GM18873 (cell line): ENCODE data around the gene SLC25A31.
A peak's percentile ranks its signal among the peaks of the same experiment; 100 is the strongest.

ENCODE experiments used
- ATAC-seq: cut with Tn5 transposase; IDR thresholded peaks from one replicate; pipeline ENCODE4 v1.9.1; 2021; ENCODE audit warnings: mild to moderate bottlenecking, moderate library complexity, moderate number of reproducible peaks; ENCODE audit not compliant: unreplicated experiment, low FRiP score

The SLC25A31 gene

GRCh38 chr4:127730142-127730913 lies at the start of gene SLC25A31:
SLC25A31 (plus strand) TSS chr4:127730400; CDS start chr4:127730546, 146 bp downstream.
- no peak for ATAC-seq

- ATAC-seq: no peak
These were observed 44.9 kb upstream of the SLC25A31 start for GRCh38 chr4:127685292-127685691.

GRCh38 chr4:127686658-127687057 lies 43.5 kb upstream of the SLC25A31 start:
- ATAC-seq: no peak

GRCh38 chr4:127687580-127687979 lies 42.6 kb upstream of the SLC25A31 start:
- ATAC-seq: no peak

- ATAC-seq: peak; percentile 100
These were observed 31.4 kb upstream of the SLC25A31 start for GRCh38 chr4:127698789-127699200.

- ATAC-seq: no peak
These were observed 21.2 kb upstream of the SLC25A31 start for GRCh38 chr4:127708985-127709384.

- ATAC-seq: no peak
These were observed 20.7 kb upstream of the SLC25A31 start for GRCh38 chr4:127709456-127709855.

GRCh38 chr4:127731406-127731805 lies 1.2 kb downstream of the SLC25A31 start:
- ATAC-seq: no peak

- no peak for ATAC-seq
These were observed 2.6 kb downstream of the SLC25A31 start for GRCh38 chr4:127732623-127733328.

GRCh38 chr4:127734976-127735375 lies 4.8 kb downstream of the SLC25A31 start:
- no peak for ATAC-seq

GRCh38 chr4:127737295-127737694 lies 7.1 kb downstream of the SLC25A31 start:
- ATAC-seq: no peak

- ATAC-seq: no peak
These were observed 11.0 kb downstream of the SLC25A31 start for GRCh38 chr4:127741247-127741646.

- no peak for ATAC-seq
These were observed 17.7 kb downstream of the SLC25A31 start for GRCh38 chr4:127747883-127748282.

- ATAC-seq: no peak
These were observed 18.8 kb downstream of the SLC25A31 start for GRCh38 chr4:127748957-127749356.

- ATAC-seq: no peak
These were observed 26.7 kb downstream of the SLC25A31 start for GRCh38 chr4:127756906-127757305.

- ATAC-seq: peak; percentile 74
These were observed 29.1 kb downstream of the SLC25A31 start for GRCh38 chr4:127759228-127759820.

GRCh38 chr4:127759893-127760292 lies 29.7 kb downstream of the SLC25A31 start:
- no peak for ATAC-seq

GRCh38 chr4:127771535-127772275 lies 41.5 kb downstream of the SLC25A31 start:
- ATAC-seq: no peak

- ATAC-seq: no peak
These were observed 42.8 kb downstream of the SLC25A31 start for GRCh38 chr4:127772769-127773671.

GRCh38 chr4:127775843-127776242 lies 45.6 kb downstream of the SLC25A31 start:
- no peak for ATAC-seq
